ENCODE measurements around the gene COX17.

GRCh38 chr3:119624002-119624720 is 53.0 kb downstream of the COX17 start:
- TF ChIP-seq GTF2F1 (IDR thresholded peaks at IDR 0.05; ENCODE audit: low read length), result no peak
- no peak for TF ChIP-seq POLR2A (IDR thresholded peaks at IDR 0.05; ENCODE audit: insufficient read depth in 1 of 2, low read depth in 2 of 2, low read length in 2 of 2)
